Skeletal muscle cell (primary cell): Measurements from ENCODE around the gene SMG6.
A peak's percentile ranks its signal among the peaks of the same experiment; 100 is the strongest.

ENCODE experiments used
- DNase-seq: peaks from one replicate; pipeline ENCODE4 v3.0.0-alpha.2; 2010; ENCODE audit warnings: low read depth
- H3K4me3 ChIP-seq: 2 replicates; pipeline ENCODE4 v1.5.1; 2011; ENCODE audit warnings: low read depth, mild to moderate bottlenecking, control low read depth, low read length, moderate library complexity

Gene SMG6

DNA sequence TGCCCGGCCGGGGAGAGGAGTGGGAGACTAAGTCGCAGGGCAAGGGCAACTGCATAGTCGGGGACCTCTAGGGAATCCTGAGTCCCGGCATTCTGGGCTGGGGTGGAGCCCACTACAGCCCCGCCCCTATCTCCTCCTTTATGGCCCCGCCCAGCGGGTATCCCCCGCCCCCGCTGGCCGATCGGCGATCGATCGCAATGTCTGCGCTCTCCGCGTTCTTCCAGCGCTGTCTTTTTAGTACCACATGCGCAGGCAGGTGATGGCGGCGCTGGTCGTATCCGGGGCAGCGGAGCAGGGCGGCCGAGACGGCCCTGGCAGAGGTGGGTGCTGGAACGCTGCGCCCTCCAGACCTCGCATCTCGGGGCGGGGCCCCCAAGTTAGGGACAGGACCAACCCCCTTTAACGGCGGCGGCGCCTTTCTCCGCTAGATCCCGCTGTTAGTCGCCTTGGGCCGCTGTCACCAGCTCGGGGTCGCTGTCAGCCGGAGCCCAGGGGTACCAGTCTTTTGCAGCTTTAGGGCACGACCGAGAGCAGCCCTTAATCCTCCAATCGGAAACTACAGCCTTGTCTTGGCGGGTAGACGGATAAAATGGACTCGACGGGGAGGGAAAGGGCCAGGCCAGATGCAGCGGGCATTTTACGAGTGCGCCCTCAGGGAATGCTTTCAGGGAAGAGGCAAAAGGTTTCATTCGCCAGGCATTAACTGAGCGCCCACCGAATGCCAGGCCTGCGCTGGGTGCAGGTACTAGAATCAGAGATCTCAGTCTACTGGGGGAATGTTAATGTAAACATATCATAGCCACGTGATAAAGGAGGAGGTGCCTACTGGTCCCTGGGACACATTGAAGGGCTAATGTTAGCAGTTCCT is 273.4 kb downstream of the SMG6 start, which contains the start of gene DPH1:
Gene DPH1, plus strand, starts transcription at position 243 of the 868 bp plus-strand sequence. Its CDS starts 17 bp downstream, at position 260.
- peak within 1 kb of the TSS; percentile 100 for H3K4me3 ChIP-seq
- peak; percentile 77 for DNase-seq

DNA sequence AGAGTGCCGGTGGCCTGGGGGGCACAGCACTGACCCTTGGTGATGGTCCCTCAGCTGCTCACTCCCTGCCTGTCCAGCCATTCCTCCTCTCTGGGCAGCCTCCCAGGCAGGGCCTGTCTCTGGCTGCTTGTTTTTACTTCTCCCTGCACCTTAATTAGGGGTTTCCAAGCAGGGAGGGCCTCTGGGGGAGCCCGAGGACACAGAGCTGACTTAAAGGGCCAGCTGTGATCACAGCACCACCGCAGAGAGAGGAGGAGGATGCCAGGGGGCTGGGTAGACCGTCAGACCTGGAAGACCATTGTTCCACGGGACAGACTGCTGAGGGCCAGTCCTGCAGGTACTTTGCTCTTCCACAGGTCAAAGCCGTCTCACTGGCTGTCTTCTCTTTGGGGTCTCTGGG is 274.8 kb downstream of the SMG6 start:
- no peak overlapping the region for H3K4me3 ChIP-seq
- no peak for DNase-seq

DNA sequence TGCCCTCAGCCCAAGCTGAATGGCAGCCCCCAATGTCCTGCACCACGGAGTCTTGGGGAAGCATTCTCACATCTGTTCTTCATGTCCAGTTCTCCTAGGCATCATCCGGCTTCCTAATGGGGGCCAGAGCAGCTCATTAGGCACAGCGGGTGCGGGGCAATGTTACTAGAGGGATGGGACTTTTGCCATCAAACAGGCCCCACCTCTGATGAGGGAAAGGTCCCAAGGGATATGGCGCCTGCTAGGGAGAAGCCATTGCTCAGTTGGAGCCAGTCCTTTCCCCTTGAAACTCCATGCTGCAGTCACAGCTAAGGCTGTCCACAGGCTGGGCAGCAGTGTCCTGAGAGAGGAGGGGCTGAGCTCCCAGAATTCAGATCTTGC is 275.4 kb downstream of the SMG6 start:
- no peak for DNase-seq

DNA sequence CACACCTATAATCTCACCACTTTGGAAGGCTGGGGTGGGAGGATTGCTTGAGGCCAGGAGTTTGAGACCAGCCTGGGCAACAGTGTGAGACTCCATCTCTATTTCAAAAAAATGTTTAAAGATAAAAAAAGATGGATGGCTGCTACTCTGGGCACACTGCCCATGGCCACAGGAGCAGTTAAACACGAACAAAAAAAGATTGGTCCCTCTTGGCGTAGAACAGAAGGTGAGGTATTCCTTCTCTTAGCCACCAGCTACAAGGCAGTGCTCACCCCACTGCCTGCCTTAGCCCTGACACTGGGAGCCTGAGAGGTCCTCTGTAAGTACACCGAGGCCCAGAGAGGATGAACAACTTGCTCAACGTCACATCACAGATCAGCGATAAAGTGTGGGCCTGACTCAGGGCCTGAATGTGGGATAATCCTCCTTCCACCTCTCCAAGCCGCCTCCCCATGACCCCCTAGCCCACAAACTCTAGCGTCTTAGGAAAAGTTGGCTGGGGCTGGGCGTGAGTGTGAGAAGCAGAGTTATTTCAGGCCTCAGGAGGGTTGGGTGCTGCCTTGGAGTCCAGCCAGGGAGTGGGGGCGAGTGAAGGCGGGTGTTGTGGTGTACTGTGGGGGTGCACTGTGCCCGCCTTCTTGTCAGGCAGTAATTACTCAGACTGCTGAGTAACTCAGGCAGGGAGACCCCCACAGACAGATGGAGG is 275.9 kb downstream of the SMG6 start:
- DNase-seq, result no peak
- no peak overlapping the region for H3K4me3 ChIP-seq

More for the DNA sequence above, 275.4 kb downstream of the SMG6 start:
- no peak overlapping the region for H3K4me3 ChIP-seq

DNA sequence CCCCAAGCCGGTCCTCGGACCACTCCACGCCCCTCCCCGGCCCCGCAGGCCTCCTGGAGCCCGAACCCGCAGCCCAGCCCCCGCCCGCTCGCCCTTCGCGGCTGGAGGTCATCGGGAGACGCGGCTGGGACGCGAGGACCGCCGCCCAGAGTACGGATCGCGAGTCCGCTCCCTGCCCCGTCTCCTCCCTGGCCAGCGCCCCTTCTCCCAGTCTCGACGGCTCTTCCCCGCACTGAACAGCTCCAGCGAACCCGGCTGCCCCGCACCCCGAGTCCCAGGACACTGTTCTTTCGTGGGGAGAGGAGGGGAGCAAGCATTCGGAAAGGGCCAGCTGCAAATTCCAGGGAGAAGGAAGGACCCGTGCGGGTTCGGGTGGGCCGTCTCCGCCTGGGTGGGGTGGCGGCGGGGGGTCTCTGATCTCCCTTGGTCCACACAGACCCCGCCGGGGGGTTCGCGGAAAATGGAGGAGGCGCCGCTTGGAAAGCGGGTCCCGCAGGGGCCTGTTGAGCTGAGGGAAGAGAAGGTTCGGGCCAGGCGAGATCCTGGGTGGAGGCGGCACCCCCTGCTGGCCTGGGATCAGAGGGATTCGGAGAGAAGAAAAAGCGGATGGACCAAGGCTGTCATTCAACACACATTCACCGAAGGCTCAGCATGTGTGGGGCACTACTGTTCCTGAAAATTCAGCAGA is 277.8 kb downstream of the SMG6 start:
- DNase-seq, result no peak
- peak overlapping the region; percentile 47 for H3K4me3 ChIP-seq

DNA sequence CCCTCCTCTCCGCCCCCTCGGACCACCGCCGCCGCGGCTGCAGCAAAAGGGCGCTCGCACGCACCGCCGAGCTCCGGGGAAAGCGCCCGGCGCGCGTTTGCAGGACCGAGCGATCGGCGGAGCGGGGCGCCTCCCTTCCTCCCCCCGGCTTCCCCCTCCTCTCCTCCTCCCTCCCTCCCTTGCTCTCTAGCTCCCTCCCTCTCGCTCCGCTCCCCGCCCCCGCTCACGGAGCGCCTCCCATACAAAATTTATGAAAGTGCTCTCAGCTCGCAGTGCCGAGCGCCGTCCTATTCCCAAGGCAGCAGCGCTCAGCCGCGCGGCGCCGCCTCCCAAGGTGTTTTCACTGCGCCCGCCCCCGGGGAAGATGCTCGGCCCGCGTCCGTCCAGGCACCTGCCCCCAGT is 278.4 kb downstream of the SMG6 start, which contains the start of gene RTN4RL1:
Gene RTN4RL1, minus strand, starts transcription at position 115 of the 402 bp plus-strand sequence. CDS start 469 bp downstream, outside the sequence.
- DNase-seq, result no peak
- H3K4me3 ChIP-seq, result peak within 1 kb of the TSS; percentile 47

DNA sequence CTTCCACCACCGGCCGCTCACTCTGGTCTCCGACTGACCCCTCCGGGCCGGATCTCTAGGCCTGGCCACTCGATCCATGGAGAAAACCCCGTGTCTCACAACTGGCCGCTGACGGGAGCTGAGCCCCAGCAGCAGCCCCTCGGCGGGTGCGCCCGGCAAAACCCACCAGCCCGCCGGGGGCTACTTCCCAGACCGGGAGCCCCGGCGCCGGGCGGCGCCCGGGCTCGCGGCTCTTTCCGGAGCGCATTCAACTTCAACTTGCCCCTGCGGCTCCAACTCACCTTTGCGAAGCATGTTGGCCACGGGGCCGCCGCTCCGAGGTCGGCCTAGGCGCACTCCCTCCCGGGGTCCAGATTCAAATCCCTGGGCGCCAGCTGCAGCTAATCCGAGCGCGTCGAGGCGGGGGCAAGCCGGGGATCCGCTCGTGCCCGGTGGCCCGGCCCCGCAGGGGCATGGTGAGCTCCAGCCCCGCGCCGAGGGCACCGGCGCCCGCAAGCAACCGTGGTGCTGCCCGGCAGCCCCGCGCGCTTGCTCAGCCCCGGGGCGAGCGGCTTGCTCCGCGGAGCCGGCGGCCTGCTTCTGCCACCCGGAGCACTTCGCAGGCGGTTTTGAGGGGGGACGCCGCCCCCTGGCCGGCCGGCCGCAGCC is 278.9 kb downstream of the SMG6 start:
- DNase-seq, result no peak
- H3K4me3 ChIP-seq, result peak overlapping the region; percentile 47

DNA sequence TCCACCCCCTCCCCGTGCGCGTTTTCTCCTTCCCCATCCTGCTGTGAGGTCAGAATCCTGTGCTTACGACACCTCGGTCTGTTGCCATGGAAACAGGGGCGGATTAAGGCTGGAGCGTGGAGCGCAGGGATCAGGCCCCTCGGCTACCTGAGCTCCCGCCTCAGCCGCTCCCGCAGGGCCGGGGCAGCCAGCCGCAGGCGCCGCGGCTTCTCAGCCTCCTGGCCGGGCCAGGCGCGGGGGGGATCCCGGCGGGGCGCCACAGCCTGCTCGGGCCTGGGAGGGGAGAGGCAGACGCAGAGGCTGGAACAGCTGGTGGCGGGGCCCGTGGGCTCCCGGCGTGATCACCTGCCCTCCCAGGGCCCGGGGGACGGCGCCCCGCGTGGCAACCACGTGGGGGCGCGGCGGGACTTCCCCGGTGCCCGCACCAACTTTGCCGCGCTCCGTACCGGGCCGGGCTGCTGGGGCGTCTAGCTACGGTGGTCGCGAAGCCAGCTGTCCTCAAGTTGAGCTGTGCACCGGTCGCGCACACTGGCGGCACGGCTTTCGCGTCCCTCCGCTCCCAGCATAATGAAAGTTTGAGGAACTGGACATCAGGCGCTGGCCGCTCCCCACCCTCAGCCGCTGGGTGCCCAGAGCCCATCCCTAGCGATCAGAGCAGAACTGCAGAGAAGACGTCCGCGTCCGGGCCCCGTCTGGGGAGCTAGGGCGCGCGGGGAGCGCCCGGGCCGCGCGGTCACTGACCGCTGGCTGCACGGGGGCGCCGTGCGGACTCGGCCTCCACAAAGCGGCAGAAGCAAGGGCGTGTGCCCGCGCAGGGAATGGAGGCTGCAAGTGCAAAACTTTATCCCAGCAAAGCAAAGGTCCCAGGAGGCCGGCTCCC is 279.7 kb downstream of the SMG6 start:
- DNase-seq, result no peak

DNA sequence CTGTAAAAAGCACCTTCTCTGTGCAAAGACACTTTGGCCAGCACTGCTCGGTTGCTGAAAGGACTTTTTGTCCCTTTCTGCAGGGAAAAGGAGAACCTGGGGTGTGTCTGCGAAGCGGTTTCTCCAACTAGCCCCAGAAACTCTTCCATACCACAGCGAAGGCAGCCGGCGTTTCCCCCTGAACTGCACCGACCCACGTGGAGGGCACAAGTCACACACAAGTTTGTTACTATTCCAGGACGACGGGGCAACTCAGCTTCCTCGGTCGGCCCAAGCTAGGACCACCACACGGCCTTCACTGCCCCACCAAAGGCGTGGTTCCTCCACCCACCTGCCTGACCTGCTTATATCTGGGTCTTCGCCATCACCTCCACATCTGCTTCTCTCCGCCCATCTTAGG is 280.3 kb downstream of the SMG6 start:
- H3K4me3 ChIP-seq, result no peak overlapping the region
- no peak for DNase-seq

More for the DNA sequence above, 279.7 kb downstream of the SMG6 start:
- peak overlapping the region; percentile 47 for H3K4me3 ChIP-seq

DNA sequence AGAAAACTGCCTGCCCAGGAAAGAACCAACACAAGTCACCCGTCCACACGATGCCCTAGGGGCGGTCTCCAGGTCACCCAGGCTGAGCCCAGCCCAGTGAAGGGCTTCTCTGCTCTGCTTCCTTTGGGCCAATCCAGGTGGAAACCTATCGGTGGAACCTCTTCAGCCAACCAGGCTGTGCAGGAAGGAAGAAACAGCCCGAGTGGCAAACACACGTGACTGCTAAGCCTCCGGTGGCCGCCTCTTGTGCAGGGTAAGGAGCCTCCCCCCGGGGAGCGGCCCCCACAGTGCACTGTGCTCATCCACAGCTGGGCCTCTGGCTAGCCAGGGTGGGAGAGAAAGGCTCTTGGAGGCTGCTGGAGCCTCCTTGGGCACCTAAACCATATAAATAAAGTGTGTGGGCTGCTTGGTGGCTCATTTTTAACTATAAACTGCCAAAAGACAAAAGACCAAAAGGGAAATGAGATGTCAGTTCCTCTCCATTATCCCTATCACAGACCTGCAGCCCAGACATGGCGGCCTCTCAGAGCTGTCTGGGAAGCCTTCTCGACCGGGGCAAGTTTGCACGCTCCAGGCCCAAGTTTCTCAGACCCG is 280.8 kb downstream of the SMG6 start:
- no peak for DNase-seq
- H3K4me3 ChIP-seq, result no peak overlapping the region

DNA sequence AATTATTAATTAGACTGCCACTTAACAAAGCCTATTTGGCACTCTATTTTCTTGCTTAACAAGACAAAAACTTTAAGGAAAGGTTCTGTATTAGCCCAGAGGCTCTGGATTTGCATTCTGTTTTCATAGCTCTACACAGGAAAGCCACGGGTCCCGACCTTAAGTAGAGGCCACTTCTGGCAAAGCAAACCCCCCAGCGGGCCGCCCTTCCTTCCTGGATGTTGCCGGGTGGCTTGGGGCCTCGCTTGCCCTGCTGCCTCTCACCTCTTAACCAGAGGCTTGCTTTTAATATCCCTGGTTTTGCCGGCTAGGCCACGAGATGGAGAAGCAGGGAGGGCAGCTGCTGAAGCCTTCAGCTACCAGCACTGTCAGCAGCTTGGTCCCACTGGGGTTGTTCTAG is 282.9 kb downstream of the SMG6 start:
- no peak for DNase-seq

DNA sequence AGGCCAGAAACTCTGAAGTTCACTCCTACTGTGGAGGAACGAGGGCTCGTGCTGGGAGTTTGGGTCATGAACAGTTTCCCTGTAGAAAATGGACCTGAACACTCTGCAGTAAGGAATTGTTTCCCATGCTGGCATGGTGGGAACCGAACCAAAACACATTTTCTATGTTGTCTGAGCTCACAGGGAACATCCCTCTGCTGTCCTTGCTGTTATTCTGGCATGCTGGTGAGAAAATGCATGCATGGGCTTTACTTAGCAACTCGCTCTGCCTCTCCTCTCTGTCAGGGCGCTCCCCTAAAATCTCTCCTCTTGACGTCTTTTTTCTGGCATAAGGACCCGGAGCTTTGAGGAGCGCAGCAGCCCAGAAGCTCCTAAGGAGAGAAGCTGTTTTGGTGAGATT is 283.9 kb downstream of the SMG6 start:
- H3K4me3 ChIP-seq, result no peak overlapping the region
- no peak for DNase-seq

More for the DNA sequence above, 282.9 kb downstream of the SMG6 start:
- H3K4me3 ChIP-seq, result no peak overlapping the region

DNA sequence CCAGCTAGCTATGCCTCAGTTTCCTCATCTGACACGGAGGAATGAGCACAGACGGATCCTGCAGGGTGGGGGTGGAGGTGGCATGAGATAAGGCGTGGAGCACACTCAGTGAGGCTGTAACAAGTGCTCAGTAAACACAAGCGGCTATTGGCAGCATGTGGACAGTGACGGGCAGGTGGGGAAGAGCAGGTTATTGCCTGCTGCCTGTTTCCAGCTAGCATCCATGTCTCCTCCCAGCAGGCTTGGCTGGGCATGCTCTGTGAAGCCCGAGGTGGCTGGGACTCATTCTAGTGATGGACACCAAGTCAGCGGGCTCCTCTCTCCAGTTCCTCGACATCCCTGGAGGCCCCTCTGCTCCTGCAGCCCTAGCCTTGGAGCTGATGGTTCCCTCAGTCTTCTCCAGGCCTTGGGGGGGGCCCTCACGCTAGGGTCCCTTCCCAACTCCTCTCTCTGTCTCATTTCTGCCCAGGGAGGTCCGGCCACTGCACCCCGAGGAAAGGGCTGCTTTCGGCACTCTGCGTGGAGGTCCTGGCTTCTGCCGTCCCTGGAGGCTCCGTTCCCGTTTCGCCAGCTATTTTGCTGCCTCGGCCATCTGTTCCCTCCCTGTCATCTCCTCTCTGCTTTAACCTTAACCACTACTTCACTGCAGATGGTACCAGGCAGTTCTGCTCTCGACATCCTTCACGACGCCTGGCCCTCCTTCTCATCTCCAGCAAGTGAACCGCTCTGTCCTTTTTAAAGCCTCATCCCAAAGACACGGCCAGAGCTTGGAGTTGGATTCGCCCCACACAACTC is 284.7 kb downstream of the SMG6 start:
- no peak for DNase-seq
- H3K4me3 ChIP-seq, result no peak overlapping the region

DNA sequence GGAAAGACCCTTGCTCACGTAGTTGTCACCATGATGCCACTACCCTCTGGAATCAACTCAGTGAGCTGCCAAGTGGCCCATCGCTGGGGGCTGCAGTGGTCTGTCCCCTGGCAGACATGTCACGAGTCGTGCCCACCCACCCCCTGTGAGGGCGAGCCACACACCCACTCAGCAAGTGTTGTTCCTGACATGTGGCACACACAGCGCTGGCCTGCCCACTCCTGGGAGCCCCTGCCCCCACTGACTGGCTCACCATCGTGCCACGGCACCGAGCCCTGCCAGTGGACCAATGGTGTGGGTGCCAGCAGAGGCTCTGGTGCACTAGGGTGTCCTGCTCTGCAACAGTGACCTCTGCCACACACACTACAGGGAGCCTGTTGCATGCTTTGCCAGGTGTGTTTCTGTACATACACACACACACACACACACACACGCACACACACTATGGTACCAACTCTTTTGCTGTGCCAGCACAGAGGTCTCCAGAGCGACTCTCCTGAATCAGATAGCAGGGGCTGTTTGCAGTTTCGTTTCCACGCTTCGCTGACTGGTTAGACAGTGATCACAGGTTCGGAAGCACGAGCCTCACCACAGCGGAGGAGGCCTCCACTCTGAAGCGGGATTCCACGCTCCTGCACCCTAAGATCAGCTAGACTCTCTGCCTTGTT is 286.2 kb downstream of the SMG6 start:
- no peak for DNase-seq
- no peak overlapping the region for H3K4me3 ChIP-seq

DNA sequence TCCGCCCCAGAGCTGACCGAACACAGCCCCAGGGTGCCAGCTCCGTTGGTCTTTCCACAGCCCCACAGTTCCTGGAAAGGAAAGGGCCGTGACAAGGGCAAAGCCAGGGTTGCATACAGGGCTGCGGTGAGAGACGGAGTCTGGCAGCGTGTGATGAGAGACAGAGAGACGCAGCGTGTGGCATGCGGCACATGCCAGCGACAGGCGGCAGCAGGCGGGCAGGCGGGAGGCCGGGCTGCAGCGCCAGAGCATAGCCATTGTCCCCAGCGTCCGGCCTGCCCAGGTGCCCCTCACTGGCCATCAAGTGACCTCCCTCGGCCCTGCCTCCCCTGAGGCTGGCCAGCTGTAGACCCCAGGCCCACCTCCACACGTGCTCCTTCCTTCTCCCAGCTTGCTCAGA is 287.1 kb downstream of the SMG6 start:
- no peak for DNase-seq
- no peak overlapping the region for H3K4me3 ChIP-seq

DNA sequence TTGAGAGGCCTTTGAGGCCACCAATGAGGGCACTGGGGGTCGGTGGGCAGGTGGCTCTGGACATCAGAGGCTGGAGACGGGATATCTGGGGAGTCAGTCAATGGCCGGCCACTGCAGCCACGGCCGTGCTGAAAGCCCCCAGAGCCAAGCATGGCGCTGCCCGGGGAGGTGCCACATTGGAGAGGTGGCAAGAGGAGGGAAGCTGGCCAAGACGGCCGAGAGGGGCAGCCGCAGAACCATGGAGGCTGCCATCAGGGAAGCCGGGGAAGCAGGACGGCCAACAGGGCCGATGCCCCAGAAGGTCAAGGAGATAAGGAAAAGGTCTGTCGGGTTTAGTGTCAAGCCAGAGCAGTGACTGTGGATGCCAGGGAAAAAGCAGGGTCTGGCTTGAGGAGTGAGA is 288.3 kb downstream of the SMG6 start:
- no peak for DNase-seq
- H3K4me3 ChIP-seq, result no peak overlapping the region

DNA sequence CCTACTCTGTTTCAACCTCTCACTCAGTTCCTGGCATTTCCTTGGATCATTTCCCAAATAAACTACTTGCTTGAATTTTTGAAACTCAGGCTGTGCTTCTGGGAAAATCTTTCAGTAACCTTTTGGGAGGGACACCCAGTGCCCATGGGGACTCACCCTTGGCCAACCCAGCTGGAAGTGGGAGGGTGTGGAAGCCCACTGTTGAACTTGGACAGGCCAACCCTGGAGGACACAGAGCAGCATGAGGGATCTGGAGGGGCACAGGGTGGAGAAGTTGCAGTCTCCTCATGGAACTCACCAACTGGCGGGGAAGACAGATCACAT is 289.6 kb downstream of the SMG6 start:
- no peak for DNase-seq
- H3K4me3 ChIP-seq, result no peak overlapping the region
